CD4-positive, alpha-beta T cell treated with Interleukin-17A for 1 hour (primary cell): ENCODE results near the gene RHOT1.
"Not testable (repeated sequence)": the region's sequence is repeated elsewhere in the genome, so short reads cannot be mapped to it uniquely, and the experiment has no call there.

ENCODE experiments used
- DNase-seq: peaks from one replicate; pipeline ENCODE4 v3.0.0-alpha.2; 2020

The RHOT1 gene

DNA sequence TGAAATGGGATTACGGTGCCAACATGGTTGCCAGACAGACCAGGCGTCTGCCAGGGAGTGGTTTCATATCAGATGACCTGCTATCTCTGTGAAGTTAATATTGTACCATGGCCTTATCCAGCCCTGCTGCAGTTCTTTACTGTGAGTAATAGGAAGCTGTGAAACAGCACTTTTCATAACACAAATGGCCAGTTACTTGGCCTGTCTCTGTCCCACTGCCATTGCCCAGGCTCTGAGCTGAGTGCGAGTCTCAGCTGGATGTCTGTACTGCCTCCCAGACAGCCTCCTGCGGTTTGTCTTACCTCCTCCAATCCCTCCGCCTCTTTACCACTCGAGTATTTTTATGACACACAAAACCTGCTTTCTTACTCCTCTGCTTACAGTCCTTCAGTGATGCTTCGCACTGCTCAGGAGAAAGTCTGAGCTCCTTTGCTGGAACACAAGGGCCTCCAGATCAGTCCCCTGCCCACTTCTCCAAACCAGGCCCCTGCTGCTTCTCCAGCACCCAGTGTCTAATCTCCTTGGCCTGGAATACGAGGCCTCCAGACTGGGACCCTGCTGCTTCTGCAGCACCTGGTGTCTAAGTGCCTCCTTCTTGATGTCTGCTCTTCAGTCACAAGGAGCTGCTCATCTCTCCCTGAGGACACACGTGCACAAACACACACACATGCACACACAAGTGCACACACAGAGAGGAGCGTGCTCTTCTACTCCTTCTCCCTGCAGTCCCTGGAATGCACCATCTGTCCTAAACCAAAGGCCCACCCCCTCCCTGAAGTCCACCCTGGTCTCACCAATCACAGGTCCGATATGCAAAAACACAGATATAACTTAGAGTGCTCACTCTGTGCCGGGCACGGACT is 17.1 kb upstream of the RHOT1 start:
- DNase-seq: no peak

DNA sequence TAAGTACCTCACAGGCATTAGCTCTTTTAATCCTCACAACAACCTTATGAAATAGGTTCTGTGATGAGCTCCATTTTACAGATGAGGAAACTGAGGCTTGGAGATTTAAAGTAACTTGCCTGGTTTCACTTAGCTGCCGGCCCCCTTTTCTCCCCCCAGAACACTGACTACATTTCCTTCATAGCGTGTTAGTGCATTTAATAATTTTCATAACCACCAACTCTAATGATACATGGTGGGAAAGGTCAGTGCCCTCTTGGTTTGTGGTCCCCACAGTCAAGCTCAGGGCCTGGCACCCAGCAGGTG is 16.5 kb upstream of the RHOT1 start:
- no peak for DNase-seq

DNA sequence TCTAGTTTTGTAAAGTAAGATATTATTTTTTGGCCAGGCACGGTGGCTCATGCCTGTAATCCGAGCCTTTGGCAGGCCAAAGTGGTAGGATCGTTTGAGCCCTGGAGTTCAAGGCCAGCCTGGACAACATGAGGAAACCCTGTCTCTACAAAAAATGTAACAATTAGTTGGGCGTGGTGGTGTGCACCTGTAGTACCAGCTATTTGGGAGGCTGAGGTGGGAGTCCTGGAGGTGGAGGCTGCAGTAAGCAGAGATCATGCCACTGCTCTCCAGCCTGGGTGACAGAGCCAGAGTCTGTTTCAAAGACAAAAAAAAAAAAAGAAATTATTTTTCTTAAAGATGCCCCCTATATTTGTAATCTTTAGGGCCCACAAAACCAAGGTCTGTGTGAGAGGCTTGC is 16.0 kb upstream of the RHOT1 start:
- no peak for DNase-seq

DNA sequence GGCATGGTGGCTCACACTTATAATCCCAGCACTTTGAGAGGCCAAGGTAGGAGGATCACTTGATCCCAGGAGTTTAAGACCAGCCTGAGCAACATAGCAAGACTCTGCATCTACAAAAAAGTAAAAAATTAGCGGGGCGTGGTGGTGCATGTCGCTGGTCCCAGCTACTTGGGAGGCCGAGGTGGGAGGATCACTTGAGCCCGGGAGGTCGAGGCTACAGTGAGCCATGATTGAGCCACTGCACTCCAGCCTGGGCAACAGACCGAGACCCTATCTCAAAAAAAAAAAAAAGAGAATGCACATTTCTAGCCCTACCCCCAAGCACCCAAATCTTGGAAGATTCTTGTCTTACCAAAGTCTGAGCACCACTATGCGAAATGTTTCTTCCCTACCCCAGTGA is 15.6 kb upstream of the RHOT1 start:
- no peak for DNase-seq

DNA sequence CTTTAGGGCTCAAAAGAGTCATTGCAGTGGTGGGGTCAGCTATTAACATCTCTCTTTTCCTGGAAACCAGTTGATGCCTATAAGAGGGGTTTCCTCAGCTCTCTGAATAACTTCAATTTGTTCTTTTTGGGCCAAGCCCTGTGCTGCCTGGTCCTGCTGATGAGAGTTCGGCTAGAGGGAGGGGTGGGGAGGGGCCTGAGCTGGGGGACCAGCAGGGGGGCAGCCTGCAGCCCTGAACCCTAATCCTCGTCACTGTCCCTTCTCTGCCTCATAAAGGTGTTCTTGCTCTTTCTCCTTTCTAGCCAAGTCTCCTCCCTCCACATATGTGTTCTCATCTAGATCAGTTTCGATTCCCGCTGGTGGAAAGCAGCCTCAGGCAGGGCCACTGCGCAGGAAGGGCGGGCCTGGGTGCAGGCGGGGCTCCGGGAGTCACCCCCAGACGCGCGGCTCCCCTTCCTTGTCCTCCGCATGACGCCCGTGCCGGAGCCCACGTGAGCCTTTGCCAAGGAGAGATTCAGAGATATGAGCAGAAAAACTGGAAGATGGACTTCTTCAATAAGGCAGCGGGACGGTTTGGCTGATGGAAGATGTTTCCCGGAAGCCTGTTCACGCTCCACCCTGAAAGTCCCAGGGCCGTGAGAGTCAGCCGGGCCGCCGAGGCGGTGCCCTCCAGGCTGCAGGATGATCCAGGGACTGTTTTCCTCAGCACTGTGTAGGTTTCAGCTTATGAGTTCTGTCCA is 15.0 kb upstream of the RHOT1 start:
- peak; percentile 86 for DNase-seq

DNA sequence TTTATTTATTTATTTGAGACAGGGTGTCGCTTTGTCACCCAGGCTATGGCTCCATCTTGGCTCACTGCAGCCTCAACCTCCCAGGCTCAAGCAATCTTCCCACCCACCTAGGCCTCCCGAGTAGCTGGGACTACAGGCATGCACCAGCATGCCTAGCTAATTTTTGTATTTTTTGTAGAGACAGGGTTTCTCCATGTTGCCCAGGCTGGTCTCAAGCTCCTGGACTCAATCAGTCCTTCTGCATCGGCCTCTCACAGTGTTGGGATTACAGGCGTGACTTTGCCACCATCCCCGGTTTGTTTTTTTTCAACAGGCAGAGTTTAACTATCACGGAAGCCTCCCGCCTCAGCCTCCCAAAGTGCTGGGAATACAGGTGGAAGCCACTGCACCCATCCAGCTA is 13.8 kb upstream of the RHOT1 start:
- not testable (repeated sequence) for DNase-seq

DNA sequence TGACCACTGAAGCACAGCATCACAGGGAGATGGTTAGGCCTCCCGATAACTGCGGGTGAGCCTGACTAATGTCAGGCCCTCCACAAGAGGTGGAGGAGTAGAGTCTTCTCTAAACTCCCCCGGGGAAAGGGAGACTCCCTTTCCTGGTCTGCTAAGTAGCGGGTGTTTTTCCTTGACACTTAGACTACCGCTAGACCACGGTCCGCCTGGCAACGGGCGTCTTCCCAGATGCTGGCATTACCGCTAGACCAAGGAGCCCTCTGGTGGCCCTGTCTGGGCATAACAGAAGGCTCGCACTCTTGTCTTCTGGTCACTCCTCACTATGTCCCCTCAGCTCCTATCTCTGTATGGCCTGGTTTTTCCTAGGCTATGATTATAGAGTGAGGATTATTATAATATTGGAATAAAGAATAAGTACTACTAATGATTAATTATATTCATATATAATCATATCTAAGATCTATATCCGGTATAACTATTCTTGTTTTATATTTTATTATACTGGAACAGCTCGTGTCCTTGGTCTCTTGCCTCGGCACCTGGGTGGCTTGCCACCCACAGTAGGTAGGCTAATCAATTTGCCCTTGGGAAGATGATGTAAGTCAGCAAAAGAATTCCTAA is 6.7 kb upstream of the RHOT1 start:
- DNase-seq: peak; percentile 28

DNA sequence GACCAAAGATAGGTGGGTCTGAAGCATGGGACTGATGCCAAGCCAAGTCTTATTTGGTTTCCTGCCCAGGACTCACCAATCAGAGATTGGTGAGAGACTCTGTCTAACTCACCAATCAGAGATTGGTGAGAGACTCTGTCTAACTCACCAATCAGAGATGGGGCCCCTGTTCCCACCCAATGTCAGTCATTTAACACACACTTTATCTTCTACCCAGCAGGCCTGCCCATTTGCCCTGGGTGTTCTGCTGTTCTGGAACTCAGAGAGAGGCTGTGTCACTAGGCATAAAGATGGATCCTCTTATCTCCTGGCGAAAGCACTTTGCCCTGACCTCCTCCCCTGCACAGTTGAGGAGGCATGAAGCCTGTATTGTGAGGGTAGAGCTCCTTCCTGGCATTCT is 5.4 kb upstream of the RHOT1 start:
- DNase-seq: peak; percentile 21

DNA sequence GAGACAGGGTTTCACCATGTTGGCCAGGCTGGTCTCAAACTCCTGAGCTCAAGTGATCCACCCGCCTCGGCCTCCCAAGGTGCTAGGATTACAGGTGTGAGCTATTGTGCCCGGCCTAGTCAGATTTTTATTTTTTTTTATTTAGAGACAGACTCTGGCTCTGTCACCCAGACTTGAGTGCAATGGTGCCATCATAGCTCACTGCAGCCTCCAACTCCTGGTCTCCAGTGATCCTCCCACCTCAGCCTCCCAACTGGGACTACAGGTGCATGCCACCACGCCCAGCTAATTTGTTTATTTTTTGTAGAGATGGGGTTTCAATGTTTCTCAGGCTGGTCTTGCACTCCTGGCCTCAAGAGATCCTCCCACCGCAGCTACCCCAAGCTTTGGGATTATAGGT is 2.8 kb upstream of the RHOT1 start:
- not testable (repeated sequence) for DNase-seq

DNA sequence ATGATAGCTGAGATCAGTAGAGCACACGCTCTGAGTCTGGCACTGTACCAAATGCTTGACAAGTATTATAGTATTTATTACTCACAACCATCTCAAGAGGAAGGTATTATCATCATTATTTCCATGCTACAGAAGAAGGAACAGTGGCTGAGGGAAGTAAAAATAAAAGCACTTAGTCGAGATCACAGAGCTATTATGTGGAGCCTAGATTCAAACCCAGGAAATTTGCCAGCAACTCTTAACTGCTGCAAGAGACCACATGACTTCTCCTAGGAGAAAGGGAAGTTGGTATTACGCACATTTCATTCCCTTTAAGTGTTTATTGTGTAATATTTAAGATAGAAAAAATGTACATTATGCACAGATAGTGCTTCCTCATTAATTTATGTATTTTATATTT is 1.0 kb upstream of the RHOT1 start:
- DNase-seq: peak; percentile 27

DNA sequence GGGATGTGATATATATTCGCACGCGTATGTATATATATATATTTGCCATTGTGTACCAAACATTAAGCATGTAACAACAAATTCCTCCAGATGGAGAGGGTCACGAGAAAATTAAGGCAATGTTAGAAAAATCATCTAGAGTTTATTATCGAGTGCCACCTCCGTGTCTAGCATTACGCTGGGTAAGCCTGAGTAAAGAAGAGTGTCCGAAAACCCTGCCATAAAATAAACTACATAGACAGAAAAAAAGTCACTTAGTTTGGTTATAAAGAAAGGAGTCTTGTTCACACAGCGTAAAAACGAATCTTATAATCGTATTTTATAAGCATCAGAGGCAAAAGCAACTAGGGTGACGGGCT is 644 bp upstream of the RHOT1 start:
- DNase-seq: no peak

DNA sequence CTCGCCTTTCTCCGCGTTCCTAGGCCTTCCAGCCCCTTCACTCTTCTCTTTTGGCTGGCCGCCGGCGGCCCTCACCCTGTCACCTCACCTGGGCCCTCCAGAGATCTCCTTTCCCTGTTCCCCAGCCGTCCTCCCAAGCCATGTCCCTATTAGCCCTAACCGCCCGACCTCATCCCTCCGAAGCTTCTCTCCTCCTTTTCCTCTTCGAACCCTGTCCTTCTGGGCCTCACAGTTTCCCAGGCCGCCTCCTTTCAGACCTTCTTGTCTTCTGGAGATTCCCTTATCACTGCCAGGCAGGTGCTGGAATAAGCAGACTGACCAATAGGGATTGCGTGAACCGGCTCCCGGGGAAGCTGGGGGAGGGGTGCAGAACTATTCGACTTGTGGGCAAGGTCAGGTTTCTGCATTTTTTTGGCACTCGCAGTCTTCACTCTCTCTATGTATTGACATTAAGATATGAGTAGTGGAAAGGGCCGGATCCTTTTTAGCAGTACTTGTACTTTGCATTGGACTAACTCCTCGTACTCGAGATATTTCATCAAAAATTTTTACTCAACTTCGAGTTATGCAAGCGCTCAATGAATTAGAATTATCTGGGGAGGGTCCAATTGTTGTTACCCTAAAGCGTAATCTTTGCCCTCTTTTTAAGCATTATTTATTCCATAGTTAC is 690 bp downstream of the RHOT1 start:
- DNase-seq: peak; percentile 20

DNA sequence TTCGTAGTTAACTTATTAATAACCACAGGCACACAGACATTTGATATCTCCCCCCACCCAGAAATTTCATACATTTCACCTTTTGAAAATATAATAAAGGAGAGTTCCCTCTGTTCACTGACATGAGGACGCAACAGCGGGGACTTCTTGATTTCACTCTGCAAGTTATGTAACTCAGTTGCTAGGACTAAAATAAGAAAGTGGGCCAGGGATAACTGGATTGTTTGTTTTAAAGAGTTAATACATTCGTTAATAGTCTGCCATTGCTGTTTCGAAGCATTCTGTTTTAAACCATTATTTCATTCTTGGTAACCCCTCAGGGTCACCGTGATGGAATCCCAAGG is 1.2 kb downstream of the RHOT1 start:
- DNase-seq: no peak

DNA sequence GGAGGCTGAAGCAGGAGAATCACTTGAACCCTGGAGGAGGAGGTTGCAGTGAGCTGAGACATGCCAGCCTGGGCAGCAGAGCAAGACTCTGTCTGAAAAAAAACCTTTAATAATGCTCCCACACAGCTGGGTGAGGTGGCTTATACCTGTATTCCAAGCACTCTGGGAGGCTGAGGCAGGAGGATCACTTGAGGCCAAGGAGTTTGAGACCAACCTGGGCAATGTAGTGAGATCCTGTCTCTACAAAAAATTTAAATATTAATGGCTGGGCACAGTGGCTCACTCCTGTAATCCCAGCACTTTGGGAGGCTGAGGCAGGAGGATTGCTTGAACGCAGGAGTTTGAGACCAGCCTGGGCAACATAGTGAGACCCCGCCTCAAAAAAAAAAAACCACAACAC is 2.1 kb downstream of the RHOT1 start:
- not testable (repeated sequence) for DNase-seq

DNA sequence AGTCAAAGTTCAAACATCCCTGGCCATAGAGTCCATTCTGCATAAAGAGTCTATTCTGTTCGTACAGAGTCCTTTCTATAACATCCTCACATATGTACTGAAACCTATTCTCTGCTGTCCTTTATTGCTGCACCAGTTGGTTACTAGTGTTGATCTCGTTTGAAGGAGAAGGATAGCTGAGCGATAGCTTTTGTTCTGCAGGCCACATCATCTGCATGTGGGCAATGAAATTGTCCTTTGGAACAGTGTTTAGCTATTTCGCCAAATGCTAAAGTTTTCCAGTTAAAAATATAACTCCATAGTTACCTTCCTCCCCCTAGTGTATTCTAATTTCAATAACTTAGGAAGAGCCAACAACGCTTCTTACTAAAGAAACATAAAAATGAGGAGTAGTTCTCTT is 6.0 kb downstream of the RHOT1 start:
- no peak for DNase-seq

DNA sequence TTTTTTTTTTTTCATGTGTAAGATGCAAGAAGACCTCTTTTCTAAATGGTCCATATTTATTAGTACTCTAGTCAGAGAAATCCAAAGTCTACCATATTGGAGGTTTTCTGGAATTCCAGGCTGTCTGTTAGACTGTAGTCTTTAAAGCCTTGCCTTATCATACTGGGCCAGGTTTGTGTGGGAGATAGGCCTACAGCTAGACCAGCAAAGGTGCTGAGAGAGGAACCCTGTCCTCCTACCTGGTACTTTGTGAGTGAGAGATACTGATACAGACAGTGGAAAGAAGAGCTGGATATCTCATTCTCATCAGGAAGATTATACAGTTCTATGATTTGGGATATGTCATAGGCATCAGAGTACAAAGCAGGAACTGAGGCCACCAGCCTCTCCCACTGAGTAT is 8.1 kb downstream of the RHOT1 start:
- no peak for DNase-seq

DNA sequence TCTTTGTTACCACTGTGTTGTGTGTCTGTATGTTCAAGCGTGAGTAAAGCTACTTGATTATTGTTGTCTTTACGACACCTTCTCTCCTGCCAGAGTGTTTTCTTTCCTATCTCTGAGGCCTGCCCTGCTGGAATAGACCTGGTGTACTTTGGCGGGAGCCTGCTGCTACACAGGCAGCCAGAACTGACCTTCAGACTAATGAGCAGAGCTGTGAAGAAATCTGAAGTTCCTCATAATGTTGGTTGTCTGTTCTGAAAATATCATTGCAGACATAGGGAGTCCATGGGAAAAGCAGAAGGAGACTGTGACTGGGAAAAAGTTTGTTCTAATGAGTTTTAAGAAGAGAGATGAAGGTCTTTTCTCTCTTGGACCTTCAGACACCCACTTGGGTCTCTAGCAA is 9.8 kb downstream of the RHOT1 start:
- DNase-seq: no peak

DNA sequence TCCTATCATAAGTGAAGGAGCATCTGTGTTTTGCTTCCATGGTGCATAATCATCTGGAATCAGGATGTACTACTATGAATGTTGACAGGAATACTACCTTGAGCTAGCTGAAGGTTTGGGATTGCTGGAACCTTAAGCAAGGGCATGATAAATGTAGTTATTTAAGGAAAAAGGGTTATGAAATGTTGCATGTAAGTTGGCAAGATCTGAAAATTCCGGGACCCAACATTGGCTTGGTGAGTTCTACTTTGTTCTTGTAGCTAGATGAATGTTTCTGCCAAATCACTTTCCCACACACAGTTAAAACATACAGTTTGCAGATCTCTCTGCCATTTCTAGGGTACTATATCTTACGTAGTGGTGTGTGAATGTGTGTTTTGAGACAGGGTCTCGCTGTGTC is 13.6 kb downstream of the RHOT1 start:
- DNase-seq: no peak

DNA sequence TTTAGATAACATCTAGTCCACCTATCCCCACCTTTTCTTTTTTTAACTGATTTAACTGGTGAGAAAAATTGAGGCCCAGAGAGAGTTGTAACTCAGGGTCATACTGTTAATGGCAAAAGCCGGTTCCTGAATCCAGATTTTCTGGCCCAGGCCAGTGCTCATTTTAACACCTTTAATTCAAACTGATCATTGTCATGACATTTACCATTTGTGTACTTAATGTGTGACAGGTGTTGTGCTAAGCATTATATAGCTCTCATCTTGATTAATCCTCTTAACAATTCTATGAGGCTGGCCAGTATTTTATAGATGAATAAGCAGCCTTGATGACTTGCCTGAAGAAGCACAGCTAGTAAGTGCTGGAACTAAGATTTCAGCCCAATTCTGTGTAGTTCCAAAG is 14.4 kb downstream of the RHOT1 start:
- no peak for DNase-seq

DNA sequence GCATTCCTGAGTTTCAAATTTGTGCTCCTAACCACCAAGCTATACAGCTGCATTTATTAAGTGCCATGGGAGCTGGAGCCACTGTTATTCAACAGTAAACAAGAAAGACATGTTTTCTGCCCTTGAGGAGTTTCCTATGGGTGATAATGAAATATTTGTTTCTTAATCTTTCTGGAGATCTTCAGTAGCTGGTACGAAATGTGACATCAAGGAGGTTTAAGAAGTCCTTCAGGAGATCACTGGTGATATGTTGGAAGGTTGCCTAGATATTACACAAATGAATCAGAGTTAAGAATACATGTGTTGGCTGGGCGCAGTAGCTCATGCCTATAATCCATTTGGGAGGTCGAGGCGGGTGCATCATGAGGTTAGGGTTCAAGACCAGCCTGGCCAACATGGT is 14.9 kb downstream of the RHOT1 start:
- no peak for DNase-seq

DNA sequence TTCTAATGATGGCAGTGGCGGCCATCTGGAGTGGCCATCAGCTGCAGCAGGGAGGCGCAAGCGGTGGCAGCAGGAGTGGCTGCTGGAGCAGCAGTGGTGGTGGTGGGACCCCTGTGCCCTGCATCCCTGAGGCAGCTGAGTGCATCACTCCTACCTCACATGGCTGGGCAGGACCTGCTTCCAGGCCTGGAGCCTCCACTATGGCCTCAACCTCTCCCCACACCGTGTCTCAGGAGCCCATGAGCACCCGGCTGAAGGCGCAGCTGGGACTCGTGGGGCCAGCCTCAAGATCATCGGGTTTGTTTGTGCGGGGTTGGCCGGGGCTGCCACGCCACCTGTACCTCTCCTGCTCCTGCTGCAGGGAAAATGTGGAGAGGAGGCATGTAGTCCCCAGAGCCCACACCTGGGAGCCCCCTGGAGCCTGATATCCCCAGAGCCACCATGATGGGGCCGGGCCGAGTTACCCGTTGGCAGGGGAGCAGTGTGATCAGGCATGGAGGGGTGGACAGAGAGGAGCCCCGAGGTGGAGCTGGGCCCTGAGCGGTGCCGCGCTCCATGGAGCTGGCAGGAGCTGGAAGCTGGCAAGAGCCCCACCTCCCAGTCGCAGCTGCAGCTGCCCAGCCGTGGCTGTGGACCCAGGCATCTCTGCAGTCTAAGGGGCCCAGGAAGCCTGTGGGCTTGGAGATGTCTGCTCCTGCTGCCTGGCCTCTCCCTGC is 16.7 kb downstream of the RHOT1 start:
- DNase-seq: no peak

DNA sequence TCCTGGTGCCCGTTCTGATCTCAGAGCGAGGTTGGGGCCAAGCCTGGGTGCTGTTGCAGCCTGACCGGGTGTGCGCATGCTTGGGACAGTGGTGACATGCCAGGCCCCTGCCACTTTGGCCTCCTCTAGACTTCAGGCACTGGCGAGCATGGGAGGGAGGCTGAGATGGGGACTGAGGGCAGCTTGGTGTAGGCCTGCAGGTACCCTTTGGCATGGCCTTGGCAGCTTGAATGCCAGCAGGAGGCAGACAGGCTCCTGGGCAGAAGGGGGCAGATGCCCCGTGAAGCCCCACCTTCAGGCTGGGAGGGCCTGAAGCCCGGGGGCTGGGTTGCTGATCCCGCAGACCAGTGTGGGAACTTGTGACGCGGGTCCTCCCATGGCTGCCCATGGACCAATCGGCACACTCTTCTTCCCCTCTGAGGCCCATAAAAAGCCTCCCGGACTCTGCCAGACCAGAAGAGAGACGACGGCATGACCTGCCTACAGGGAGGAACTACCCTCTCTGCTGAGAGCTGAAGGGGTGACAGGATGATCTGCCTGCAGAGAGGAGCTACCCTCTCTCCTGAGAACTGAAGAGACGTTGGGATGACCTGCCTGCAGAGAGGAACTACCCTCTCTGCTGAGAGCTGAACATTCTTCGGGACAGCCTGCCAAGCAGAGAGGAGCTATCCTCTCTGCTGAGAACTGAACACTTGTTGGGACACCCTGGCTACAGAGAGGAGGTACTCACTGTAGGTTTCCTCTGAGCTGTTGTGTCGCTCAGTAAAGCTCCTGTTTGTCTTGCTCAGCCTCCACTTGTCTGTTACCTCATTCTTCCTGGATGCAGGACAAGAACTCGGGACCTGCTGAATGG is 17.5 kb downstream of the RHOT1 start:
- DNase-seq: no peak
